B cell (primary cell): ENCODE results near the gene MBOAT7. TPM values are rescaled to one million over a fixed set of nuclear protein-coding genes. Genes with fewer than 3 reads are reported as not detected.

ENCODE experiments used
- ATAC-seq: fragments of 200-7000 bp; cut with Tn5 transposase; one replicate; pipeline ENCODE4 v1.10.0; 2021; ENCODE audit warnings: low read depth, mild to moderate bottlenecking, moderate number of reproducible peaks, moderate library complexity
- CTCF ChIA-PET: fragments of 350-600 bp; sonication (Branson Sonifier 250); formaldehyde crosslinking; loops from one replicate; lab custom pipeline; 2021; ENCODE audit warnings: antibody characterized with exemption, inconsistent platforms; lab: Charles Lee
- POLR2A ChIA-PET: fragments of 350-600 bp; sonication (Branson Sonifier 250); formaldehyde crosslinking; loops from one replicate; lab custom pipeline; 2021; ENCODE audit warnings: antibody characterized with exemption; lab: Charles Lee
- DNase-seq: peaks from one replicate; pipeline ENCODE4 v3.0.0; 2013
- H2AFZ ChIP-seq: 2 replicates; pipeline ENCODE4 v1.6.1; 2012; ENCODE audit warnings: mild to moderate bottlenecking, low read depth, low read length; ENCODE audit not compliant: insufficient read depth, poor library complexity, severe bottlenecking
- H3K27ac ChIP-seq, 2 donors: 1 replicate in 1 of 2; 2 replicates in 1 of 2; pipeline ENCODE4 v1.5.1; 2012 to 2013; ENCODE audit warnings: low read length in 2 of 2, mild to moderate bottlenecking in 2 of 2, moderate library complexity in 1 of 2
- H3K27me3 ChIP-seq, 4 experiments: fragments of 200-600 bp in 1 of 4; sonication (generic) in 1 of 4; replicated peaks in 1 of 4; 1 replicate in 2 of 4; 2 replicates in 2 of 4; pipeline versions ENCODE4 v1.6.1 to v1.7.0; 2013 to 2016; ENCODE audit warnings: low read length in 3 of 4, mild to moderate bottlenecking in 2 of 4, mixed read lengths in 1 of 4, moderate library complexity in 1 of 4; ENCODE audit not compliant: insufficient read depth in 4 of 4, control insufficient read depth in 3 of 4; ENCODE audit errors: control extremely low read depth in 1 of 4
- H3K36me3 ChIP-seq, 2 experiments: replicated peaks in 1 of 2; 1 replicate in 1 of 2; 2 replicates in 1 of 2; pipeline versions ENCODE4 v1.6.1 to v1.7.1; 2013; ENCODE audit warnings: low read length in 1 of 2; ENCODE audit not compliant: insufficient read depth in 2 of 2, control insufficient read depth in 1 of 2; ENCODE audit errors: control extremely low read depth in 1 of 2, extremely low read depth in 1 of 2
- H3K4me1 ChIP-seq, 2 donors: fragments of 200-600 bp in 1 of 2; sonication (generic) in 1 of 2; 1 replicate in 1 of 2; 2 replicates in 1 of 2; pipeline versions ENCODE4 v1.5.1 to v1.6.1; 2013 to 2017; ENCODE audit warnings: low read length in 2 of 2; ENCODE audit not compliant: control insufficient read depth in 2 of 2, insufficient read depth in 2 of 2
- H3K4me2 ChIP-seq: replicated peaks from 2 replicates; pipeline ENCODE3; 2012; ENCODE audit warnings: mild to moderate bottlenecking, low read depth, low read length; ENCODE audit not compliant: poor library complexity, severe bottlenecking
- H3K4me3 ChIP-seq, 5 experiments: fragments of 200-600 bp in 1 of 5; sonication (generic) in 1 of 5; 1 replicate in 3 of 5; 2 replicates in 2 of 5; pipeline versions ENCODE4 v1.5.1 to v1.7.0; 2011 to 2016; ENCODE audit warnings: low read length in 4 of 5, mild to moderate bottlenecking in 4 of 5, low read depth in 2 of 5, control low read depth in 1 of 5, moderate library complexity in 1 of 5; ENCODE audit not compliant: insufficient read depth in 1 of 5; ENCODE audit errors: control extremely low read depth in 1 of 5, extremely low read depth in 1 of 5
- H3K79me2 ChIP-seq: fragments of 200-600 bp; sonication (generic); one replicate; pipeline ENCODE4 v1.6.0; 2016; ENCODE audit warnings: low read length; ENCODE audit not compliant: control insufficient read depth, insufficient read depth
- H3K9ac ChIP-seq: fragments of 200-600 bp; sonication (generic); 2 replicates; pipeline ENCODE4 v1.6.1; 2017; ENCODE audit warnings: mild to moderate bottlenecking, low read length, moderate library complexity
- H3K9me3 ChIP-seq, 3 donors: one replicate each; pipeline versions ENCODE4 v1.6.1 to v1.7.1; 2013; ENCODE audit warnings: low read length in 2 of 3; ENCODE audit not compliant: control insufficient read depth in 2 of 3, insufficient read depth in 1 of 3; ENCODE audit errors: control extremely low read depth in 1 of 3
- H4K20me1 ChIP-seq: 2 replicates; pipeline ENCODE4 v1.6.0; 2012; ENCODE audit warnings: mild to moderate bottlenecking, low read length; ENCODE audit not compliant: insufficient read depth, control insufficient read depth, poor library complexity, severe bottlenecking
- H3K27ac Mint-ChIP-seq: one replicate; pipeline ENCODE4 v1.8.0; 2021; ENCODE audit warnings: mixed read lengths
- H3K27me3 Mint-ChIP-seq: one replicate; pipeline ENCODE4 v1.8.0; 2021; ENCODE audit warnings: mixed read lengths
- H3K4me1 Mint-ChIP-seq: one replicate; pipeline ENCODE4 v1.8.0; 2021; ENCODE audit warnings: mixed read lengths
- H3K4me3 Mint-ChIP-seq: one replicate; pipeline ENCODE4 v1.8.0; 2021; ENCODE audit warnings: mixed read lengths
- H3K9me3 Mint-ChIP-seq: one replicate; pipeline ENCODE4 v1.8.0; 2022; ENCODE audit warnings: mixed read lengths; ENCODE audit not compliant: insufficient read depth
- CTCF ChIP-seq: fragments of 200-600 bp; IDR thresholded peaks from one replicate; pipeline ENCODE4 v1.8.0; 2022; ENCODE audit warnings: antibody characterized with exemption, mild to moderate bottlenecking
- EZH2 ChIP-seq: IDR thresholded peaks from 2 replicates; pipeline ENCODE4 v1.6.1; 2012; ENCODE audit warnings: borderline replicate concordance, low read depth, mild to moderate bottlenecking, moderate library complexity, low read length; ENCODE audit not compliant: insufficient read depth, poor library complexity, severe bottlenecking
- WGBS: methylation state at CpG from one replicate; pipeline ENCODE4 v1.1.5; 2013; ENCODE audit warnings: missing lambda C conversion rate; ENCODE audit not compliant: insufficient coverage; 5-methylcytosine and 5-hydroxymethylcytosine counted together
- intact Hi-C: fragments of 100-400 bp; cut with micrococcal nuclease; formaldehyde crosslinking; loops from one replicate; pipeline ENCODE4 v1.10.0; 2022
- polyA plus RNA-seq: library from polyadenylated mRNA; depleted of rRNA; stranded (reverse); fragments of >200 nt; gene quantifications from 2 replicates; pipeline ENCODE4 v1.2.3, GENCODE V29; 2012
- total RNA-seq, 2 donors: library from RNA; stranded (reverse); fragments of 120-200 nt in 1 of 2; gene quantifications; 1 replicate in 1 of 2; 2 replicates in 1 of 2; pipeline versions ENCODE4 v1.2.3 to v1.2.4, GENCODE V29; 2013 to 2022

Gene MBOAT7
- total and polyA plus RNA-seq, 2 donors (not counting 1 experiment from before 2014, with no cell fraction given): 22.3 to 34.8 TPM

- H3K27ac ChIP-seq: no peak overlapping the region
- H3K4me1 ChIP-seq: no peaks in the 10 kb centered on the region
- peak overlapping the region; percentile 53 for H3K27ac Mint-ChIP-seq
- ATAC-seq (no peak), DNase-seq (no peak)
- peaks cover 0 to 80% of the 10 kb centered on the region in 2 experiments for H3K36me3 ChIP-seq
- no peak overlapping the region for H3K4me2 ChIP-seq
- H3K4me3 Mint-ChIP-seq: no peak overlapping the region
- H3K4me1 Mint-ChIP-seq: no peaks in the 10 kb centered on the region
- ChIA-PET POLR2A (no interaction called here), CTCF (no interaction called here)
- H3K9ac ChIP-seq: no peak overlapping the region
- H4K20me1 ChIP-seq: peaks cover 78% of the 10 kb centered on the region
- H3K27me3 Mint-ChIP-seq: no peaks in the 10 kb centered on the region
- intact Hi-C loops: no loop called here
- no peaks in the 10 kb centered on the region for H3K9me3 Mint-ChIP-seq
- whole genome bisulfite sequencing: 95% methylated on average over 23 of the region's 23 CpGs
- H3K79me2 ChIP-seq: no peaks in the 10 kb centered on the region
- H3K27me3 ChIP-seq: no peaks in the 10 kb centered on the region
- H2AFZ ChIP-seq: no peak overlapping the region
- H3K4me3 ChIP-seq: no peak overlapping the region
- H3K9me3 ChIP-seq: no peaks in the 10 kb centered on the region
- TF ChIP-seq CTCF (no peak), EZH2 (no peak)
These were observed 37.9 kb downstream of the MBOAT7 start for GRCh38 chr19:54151362-54152035.

- CTCF ChIA-PET: no interaction called here
- H3K4me1 ChIP-seq: no peaks in the 10 kb centered on the region
- Mint-ChIP-seq H3K4me1 (no peaks in the 10 kb centered on the region), H3K9me3 (no peaks in the 10 kb centered on the region), H3K27ac (no peak overlapping the region), H3K27me3 (no peaks in the 10 kb centered on the region), H3K4me3 (no peak overlapping the region)
- H4K20me1 ChIP-seq: peaks cover 73% of the 10 kb centered on the region
- no peak overlapping the region for H3K9ac ChIP-seq
- intact Hi-C loops: no loop called here
- ATAC-seq (no peak), DNase-seq (no peak)
- 88% methylated on average over 12 of the region's 12 CpGs for WGBS
- H2AFZ ChIP-seq: no peak overlapping the region
- POLR2A ChIA-PET: no interaction called here
- H3K36me3 ChIP-seq: peaks cover 0 to 81% of the 10 kb centered on the region in 2 experiments
- no peak overlapping the region for H3K27ac ChIP-seq
- H3K27me3 ChIP-seq: no peaks in the 10 kb centered on the region
- peaks cover 8% of the 10 kb centered on the region for H3K79me2 ChIP-seq
- H3K9me3 ChIP-seq: no peaks in the 10 kb centered on the region
- TF ChIP-seq CTCF (no peak), EZH2 (no peak)
- H3K4me3 ChIP-seq: no peak overlapping the region
- H3K4me2 ChIP-seq: no peak overlapping the region
These were observed 40.2 kb downstream of the MBOAT7 start for GRCh38 chr19:54149021-54149812.
